ENCODE data around the gene PTGER3.

Gene PTGER3

DNA sequence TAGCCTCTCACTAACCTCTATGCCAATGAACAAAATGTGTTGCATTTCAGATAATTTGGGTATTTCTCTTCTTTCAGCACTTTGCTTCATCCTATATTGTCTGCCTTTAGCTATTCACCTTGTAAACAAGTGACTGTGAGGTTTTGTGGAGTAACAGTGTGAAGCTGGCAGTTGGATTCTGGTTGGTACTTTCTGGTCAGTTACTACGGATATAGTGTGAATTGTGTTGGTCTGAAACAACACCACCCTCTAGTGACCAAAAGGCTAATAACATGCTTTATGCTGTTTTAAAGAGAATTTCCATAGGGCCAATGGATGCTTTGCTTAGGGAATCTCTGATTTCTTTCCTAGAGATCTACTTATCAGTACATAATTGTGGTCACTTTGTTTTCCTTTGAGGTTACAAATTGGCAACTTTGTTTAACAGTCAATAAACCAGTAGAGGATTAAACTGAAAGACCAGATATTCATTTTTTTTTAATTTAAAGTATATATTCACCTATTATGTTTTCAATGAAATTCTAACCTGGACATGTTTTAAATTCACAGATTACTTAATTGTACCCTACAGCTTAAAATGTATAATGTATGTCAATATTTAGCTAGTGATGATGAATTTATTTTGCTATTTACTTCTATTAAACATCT lies 2.5 kb upstream of the PTGER3 start:
- DNase-seq (ENCODE audit: low read depth) = no peak

- no peak for DNase-seq (ENCODE audit: low read depth)
Measured at GRCh38 chr1:71046891-71047634, 553 bp downstream of the PTGER3 start.

DNA sequence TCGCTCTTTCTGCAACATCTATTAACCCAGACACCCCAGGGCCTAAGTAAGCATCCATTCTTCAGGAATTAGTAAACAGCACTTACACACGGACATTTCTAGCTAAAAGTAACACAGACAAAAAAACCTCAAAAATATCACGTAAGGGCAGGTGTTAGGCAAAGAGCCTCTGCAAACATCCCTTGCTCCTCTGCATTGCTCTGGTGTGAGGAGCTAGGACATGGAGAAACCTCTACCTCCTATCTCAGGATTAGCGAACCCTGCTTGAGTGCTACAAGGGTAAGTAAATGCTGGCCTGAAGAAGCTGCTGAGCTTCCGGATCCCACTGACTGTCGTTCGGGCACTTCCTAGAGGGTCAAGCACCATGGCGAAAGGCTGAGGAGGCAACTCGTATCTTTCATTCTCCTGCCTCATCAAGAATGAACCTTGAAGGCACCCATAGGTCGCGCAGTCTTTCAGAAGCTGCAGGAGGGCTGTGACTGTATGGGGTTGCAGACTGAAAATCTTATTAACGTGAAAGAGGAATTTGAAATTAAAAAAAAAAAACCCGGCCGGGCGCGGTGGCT lies 2.1 kb downstream of the PTGER3 start:
- no peak for DNase-seq (ENCODE audit: low read depth)

- no peak for DNase-seq (ENCODE audit: low read depth)
Measured at GRCh38 chr1:71044833-71045232, 2.8 kb downstream of the PTGER3 start.

- DNase-seq (ENCODE audit: low read depth) = no peak
Measured at GRCh38 chr1:71043065-71043464, 4.6 kb downstream of the PTGER3 start.

DNA sequence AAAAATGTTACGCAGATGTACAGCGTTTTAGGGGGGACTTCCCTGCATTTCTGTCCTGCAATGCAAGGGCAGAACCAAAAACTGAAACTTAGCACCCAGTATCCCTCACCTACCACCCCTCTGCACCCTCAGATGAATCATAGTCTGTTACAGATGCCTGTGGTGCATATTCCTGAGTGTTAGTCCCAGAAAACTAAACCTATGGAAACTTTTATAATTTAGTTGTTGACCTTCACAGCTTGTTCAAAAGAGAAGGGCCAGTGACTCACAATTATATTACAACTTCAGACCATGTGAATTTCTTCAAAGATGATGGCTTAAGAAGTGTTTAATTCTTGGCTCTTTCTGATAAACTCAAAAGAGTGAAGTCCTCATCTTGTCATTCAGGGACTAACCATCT lies 5.8 kb downstream of the PTGER3 start:
- DNase-seq (ENCODE audit: low read depth) = no peak

DNA sequence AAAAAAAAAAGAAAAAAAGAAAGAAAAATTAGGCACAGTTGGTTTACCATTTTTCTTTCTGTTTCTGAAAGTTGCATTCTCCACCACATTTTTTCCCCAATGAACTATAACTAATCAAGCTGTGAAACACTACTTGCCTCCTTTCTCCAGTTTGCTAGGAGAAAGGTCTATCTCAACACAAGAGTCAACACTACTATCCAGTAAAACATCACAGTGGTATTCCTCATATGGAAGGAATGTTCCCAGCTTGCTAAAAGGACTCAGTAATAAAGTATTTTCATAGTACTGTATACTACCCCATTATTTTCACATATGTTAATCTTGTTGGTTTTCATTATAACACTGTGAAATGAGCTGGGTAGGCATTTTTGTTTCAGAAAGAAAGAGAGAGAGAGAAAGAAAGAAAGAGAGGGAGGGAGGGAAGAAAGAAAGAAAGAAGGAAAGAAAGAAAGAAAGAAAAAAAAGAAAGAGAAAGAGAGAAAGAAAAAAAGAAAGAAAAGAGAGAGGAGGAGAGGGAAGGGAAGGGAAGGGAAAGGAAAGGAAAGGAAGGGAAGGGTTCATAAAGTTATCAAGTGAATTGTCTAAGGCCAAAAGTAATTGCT lies 7.9 kb downstream of the PTGER3 start:
- DNase-seq (ENCODE audit: low read depth) = no peak

- no peak for DNase-seq (ENCODE audit: low read depth)
Measured at GRCh38 chr1:71038942-71039341, 8.7 kb downstream of the PTGER3 start.

DNA sequence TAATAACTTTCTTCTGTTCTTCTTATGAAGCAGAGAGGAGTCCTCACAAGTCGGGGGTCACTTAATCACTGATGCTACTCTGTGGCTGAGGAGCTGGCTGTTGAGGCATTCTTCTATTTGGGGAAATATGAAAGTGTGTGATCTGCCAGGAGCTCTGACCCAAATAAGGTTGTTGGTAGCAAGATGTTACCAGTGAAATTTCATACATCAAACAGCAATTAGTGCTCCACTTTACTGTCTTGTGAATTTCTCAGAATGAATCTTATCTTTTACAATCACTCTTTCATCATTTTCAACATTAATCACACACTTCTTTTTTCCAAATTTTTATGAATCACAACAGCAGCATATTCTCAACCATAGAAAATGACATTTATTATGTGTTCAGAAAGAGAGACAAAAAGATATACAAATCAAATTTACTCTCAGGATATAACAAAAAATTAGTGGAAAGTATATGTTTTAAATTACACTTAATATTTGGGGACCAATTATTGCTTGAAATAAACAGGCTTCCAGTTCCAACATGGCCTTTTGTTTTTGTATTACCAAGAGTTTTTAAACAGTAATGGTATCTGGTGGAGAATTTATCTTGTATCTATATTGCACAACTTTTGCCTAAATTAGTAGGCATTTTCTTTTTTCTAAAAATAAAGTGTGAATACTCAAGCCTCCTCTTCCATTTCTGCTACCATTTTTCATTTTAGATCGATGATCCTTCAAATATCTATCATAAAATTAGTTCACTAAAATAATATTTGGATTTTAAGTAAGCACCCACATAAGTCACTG lies 9.6 kb downstream of the PTGER3 start:
- no peak for DNase-seq (ENCODE audit: low read depth)

- DNase-seq (ENCODE audit: low read depth) = no peak
Measured at GRCh38 chr1:71037066-71037465, 10.6 kb downstream of the PTGER3 start.

- DNase-seq (ENCODE audit: low read depth) = no peak
Measured at GRCh38 chr1:71033136-71033535, 14.5 kb downstream of the PTGER3 start.

GRCh38 chr1:71031426-71031825 lies 16.2 kb downstream of the PTGER3 start:
- no peak for DNase-seq (ENCODE audit: low read depth)

GRCh38 chr1:71030026-71030425 lies 17.6 kb downstream of the PTGER3 start:
- no peak for DNase-seq (ENCODE audit: low read depth)

DNA sequence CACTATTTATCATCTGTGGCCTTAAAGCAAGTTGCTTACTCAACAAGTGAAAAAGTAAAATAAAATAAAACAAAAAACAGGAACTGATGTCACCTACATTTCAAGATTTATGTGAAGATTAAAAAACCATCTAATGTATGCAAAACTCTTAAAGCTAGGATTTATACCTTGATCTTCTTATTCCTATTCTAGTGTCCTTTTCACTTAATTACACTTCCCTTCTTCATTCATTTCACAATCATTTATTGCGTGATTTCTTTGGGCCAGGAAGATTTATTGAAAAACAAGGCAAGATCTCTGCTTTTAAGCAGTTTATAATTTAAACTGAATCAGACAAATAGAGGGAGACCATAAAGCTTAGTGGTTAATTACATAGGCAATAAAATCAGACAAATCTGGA lies 18.6 kb downstream of the PTGER3 start:
- DNase-seq (ENCODE audit: low read depth) = no peak

DNA sequence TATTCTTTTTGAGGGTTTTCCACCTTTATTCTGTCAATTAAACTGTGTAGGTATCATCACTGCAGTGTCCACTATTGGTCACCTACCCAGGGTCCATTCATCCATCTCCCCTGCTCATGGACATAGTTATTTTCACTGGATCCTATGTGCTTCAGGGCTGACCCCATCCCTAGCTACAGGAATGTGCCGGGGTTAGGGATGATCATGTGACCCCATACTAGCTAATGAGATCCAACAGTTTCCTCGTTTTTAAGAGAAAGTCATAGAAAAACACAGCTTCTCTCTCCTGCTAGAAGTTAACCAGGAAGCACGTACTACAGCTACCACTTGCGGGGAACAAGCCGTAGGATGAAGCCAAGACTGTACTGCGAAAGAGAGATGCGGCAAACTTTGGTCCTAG lies 19.6 kb downstream of the PTGER3 start:
- no peak for DNase-seq (ENCODE audit: low read depth)

GRCh38 chr1:71026093-71026492 lies 21.5 kb downstream of the PTGER3 start:
- no peak for DNase-seq (ENCODE audit: low read depth)

GRCh38 chr1:71023515-71023914 lies 24.1 kb downstream of the PTGER3 start:
- DNase-seq (ENCODE audit: low read depth) = no peak

- no peak for DNase-seq (ENCODE audit: low read depth)
Measured at GRCh38 chr1:71019233-71019969, 28.2 kb downstream of the PTGER3 start.

GRCh38 chr1:71018791-71019190 lies 28.8 kb downstream of the PTGER3 start:
- DNase-seq (ENCODE audit: low read depth) = no peak

- no peak for DNase-seq (ENCODE audit: low read depth)
Measured at GRCh38 chr1:71015745-71016144, 31.9 kb downstream of the PTGER3 start.

DNA sequence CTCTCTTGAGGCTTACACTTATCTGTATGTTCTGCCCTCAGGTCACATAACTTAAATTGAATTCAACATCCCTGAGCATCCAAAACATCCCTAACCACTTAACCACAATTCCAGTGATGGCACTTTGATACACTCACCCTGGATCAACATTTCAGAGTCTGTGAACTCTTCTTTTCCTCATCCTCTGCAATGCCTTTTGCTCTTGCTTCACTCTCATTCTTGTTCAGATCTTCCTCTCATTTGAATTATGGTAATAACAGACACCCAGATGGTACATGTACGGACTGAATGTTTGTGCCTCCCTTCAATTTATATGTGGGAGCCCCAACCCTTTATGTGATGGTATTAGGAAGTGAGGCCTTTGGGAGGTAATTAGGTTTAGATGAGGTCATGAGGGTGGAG lies 33.4 kb downstream of the PTGER3 start:
- no peak for DNase-seq (ENCODE audit: low read depth)

All from stimulated activated CD8-positive, alpha-beta memory T cell treated with anti-CD3 and anti-CD28 coated beads, Interleukin-12 subunit alpha, Interleukin-12 subunit beta, amount 100 ng/mL, for 1 hour (primary cell).